AG10803 (cell line): ENCODE results near the gene DLX5.

Experiments
- DNase-seq: peaks from one replicate; pipeline ENCODE4 v3.0.0; 2010; ENCODE audit warnings: low read depth
- H3K4me3 ChIP-seq: 2 replicates; pipeline ENCODE4 v1.5.1; 2011; ENCODE audit warnings: mild to moderate bottlenecking, low read length, control low read depth
- TF ChIP-seq, protein P1 (sequence below): conservative IDR thresholded peaks from 2 replicates; pipeline ENCODE4 v1.5.1; 2011; ENCODE audit warnings: mild to moderate bottlenecking, low read length, control low read depth, inconsistent platforms

The DLX5 gene

DNA sequence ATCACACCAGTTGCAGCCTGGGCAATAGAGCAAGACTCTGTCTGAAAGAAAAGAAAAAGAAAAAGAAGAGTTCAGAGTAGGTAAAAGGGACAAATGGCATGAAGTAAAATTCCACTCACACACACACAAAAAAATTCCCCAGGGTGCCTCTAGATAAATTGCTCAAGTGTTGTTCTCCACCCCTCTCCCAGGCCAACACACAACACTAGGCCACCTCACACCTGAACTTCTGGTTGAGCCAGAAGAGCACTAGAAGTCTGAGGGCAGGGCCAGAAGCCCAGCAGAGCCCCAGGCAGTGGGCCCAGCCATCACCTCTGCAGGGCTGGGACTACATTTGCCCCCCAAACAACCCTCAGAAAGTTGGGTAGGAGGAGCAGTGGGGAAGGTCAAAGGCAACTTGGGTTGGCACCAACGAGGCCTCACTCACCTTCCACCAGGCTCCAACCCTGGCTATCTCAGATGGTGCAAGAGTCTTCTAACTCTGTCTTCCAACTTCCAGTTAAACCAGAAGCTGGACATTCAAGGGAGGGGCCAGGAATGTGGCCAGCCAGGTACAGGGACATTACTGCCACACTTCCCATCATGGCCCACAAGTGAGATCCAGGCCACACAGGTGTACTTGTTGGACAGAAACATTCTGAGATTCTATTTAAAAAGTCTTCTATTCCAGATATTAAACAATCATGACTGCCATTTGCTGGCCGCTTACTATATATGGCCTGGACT lies 44.9 kb downstream of the DLX5 start:
- DNase-seq = no peak
- H3K4me3 ChIP-seq = no peak overlapping the region
- TF ChIP-seq, protein P1, sequence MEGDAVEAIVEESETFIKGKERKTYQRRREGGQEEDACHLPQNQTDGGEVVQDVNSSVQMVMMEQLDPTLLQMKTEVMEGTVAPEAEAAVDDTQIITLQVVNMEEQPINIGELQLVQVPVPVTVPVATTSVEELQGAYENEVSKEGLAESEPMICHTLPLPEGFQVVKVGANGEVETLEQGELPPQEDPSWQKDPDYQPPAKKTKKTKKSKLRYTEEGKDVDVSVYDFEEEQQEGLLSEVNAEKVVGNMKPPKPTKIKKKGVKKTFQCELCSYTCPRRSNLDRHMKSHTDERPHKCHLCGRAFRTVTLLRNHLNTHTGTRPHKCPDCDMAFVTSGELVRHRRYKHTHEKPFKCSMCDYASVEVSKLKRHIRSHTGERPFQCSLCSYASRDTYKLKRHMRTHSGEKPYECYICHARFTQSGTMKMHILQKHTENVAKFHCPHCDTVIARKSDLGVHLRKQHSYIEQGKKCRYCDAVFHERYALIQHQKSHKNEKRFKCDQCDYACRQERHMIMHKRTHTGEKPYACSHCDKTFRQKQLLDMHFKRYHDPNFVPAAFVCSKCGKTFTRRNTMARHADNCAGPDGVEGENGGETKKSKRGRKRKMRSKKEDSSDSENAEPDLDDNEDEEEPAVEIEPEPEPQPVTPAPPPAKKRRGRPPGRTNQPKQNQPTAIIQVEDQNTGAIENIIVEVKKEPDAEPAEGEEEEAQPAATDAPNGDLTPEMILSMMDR = no peak

DNA sequence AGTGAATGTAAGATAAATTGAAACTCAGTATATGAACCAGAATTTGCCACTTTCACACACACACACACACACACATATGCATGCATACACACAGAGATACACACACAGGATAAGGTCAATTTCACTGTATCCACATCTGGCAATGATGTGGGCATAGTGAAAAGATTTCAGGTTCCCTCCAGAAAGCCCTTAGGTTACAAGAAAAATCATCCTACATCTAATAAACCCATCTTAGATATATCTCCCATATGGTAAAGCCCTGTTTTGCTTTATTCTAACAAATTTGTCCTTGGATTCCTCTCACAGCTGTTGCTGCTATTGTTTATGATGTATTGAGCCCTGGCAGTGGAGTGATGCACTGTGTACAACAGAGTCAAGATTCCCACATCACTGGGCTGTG lies 47.2 kb downstream of the DLX5 start:
- no peak for DNase-seq
- H3K4me3 ChIP-seq = no peak overlapping the region
- TF ChIP-seq, protein P1 = no peak

DNA sequence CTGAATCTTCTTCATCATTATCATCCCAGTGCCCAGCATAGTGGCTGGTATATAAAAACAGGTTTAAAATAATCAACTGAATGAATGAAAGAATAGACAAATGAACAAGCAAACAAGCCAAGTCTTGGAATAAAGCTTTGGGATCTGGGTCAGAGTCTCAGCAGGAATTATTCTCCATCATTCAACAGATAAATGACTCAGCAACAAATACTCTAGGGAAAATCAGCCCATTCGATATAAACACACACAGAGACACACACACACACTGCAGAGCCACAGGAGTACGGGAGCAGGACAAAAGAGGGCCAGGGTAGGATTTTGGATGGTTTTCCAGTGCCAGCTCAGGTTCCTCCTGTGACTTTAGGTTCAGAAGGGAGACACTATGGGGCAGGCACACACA lies 48.5 kb downstream of the DLX5 start:
- DNase-seq = no peak
- no peak overlapping the region for H3K4me3 ChIP-seq
- TF ChIP-seq, protein P1 = no peak

DNA sequence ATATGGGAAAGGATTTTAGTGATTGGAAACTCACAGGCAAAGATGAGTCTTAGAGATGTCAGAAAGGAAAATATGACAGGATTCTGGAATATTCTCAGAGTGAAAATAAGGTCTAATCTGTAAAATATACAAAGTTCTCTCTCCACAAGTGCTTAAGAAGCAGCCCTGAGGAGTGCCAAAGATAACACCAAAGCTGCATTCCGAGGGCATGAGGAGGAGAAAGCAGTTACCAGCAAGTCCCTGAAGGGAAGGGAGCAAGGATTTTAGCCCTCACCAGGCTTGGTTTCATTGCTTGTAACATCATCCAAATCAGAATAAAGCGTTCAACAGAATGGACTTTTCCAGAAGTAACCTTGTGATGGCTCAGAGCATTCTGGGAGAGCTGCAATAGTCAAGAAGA lies 50.6 kb downstream of the DLX5 start:
- TF ChIP-seq, protein P1 = no peak
- no peak overlapping the region for H3K4me3 ChIP-seq
- DNase-seq = peak; percentile 30

DNA sequence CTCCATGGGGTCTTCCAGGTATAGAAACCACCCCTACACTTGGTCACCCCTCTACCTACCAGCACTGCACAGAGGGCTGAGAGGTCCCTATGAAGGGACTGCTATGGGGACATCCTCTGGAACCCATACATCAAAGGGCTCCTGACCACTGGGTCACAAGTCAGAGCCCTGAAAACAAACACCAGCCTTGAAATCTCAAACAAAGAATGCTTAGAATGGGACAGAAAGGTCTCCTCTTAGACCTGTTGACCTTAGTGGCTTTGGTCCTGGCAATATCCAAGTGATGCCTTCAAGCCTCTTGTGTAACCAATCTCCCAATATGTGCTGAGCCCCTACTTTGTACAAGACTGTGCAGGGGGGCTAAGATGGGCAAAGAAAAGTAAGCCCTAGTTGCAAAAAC lies 53.9 kb downstream of the DLX5 start:
- TF ChIP-seq, protein P1 = no peak
- no peak overlapping the region for H3K4me3 ChIP-seq

More for the DNA sequence above, 53.9 kb downstream of the DLX5 start:
- DNase-seq = no peak
